ENCODE results near the gene MOB1B. TPM values are rescaled to one million over a fixed set of nuclear protein-coding genes. Genes with fewer than 3 reads are reported as not detected.
"Not testable (repeated sequence)": the region's sequence is repeated elsewhere in the genome, so short reads cannot be mapped to it uniquely, and the experiment has no call there.

The MOB1B gene
- total RNA-seq, 1 donor: 15.5 TPM

DNA sequence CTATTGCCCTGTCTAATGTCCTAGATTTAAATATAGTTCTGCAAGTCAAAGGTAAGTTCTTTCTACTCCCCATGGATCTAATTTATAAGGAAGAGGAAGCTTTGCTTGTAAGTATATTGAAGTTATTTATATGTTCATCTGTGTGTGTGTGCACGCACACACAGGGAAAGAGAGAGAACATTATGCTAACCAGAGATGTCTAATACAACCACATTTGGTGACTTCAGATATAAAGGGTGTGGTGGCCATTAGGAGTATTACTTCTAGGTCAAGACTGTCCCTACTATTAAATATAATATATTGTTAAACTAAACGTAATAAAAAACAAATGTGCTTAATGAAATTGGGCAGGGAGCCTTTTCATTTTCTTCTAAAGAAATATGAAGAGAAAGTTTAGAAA, 95.4 kb downstream of the MOB1B start:
- DNase-seq (ENCODE audit: low read depth): no peak
- no peak overlapping the region for H3K4me3 ChIP-seq (ENCODE audit: low read depth, low read length)
- TF ChIP-seq, protein P1, sequence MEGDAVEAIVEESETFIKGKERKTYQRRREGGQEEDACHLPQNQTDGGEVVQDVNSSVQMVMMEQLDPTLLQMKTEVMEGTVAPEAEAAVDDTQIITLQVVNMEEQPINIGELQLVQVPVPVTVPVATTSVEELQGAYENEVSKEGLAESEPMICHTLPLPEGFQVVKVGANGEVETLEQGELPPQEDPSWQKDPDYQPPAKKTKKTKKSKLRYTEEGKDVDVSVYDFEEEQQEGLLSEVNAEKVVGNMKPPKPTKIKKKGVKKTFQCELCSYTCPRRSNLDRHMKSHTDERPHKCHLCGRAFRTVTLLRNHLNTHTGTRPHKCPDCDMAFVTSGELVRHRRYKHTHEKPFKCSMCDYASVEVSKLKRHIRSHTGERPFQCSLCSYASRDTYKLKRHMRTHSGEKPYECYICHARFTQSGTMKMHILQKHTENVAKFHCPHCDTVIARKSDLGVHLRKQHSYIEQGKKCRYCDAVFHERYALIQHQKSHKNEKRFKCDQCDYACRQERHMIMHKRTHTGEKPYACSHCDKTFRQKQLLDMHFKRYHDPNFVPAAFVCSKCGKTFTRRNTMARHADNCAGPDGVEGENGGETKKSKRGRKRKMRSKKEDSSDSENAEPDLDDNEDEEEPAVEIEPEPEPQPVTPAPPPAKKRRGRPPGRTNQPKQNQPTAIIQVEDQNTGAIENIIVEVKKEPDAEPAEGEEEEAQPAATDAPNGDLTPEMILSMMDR (IDR thresholded peaks at IDR 0.05; ENCODE audit: insufficient read depth, low read depth, low read length): no peak

DNA sequence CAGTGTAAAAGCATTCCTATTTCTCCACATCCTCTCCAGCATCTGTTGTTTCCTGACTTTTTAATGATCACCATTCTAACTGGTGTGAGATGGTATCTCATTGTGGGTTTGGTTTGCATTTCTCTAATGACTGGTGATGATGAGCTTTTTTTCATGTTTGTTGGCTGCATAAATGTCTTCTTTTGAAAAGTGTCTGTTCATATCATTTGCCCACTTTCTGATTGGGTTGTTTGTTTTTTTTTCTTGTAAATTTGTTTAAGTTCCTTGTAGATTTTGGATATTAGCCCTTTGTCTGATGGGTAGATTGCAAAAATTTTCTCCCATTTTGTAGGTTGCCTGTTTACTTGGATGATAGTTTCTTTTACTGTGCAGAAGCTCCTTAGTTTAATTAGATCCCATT, 97.5 kb downstream of the MOB1B start:
- H3K4me3 ChIP-seq (ENCODE audit: low read depth, low read length); DNase-seq (ENCODE audit: low read depth): not testable (repeated sequence)

DNA sequence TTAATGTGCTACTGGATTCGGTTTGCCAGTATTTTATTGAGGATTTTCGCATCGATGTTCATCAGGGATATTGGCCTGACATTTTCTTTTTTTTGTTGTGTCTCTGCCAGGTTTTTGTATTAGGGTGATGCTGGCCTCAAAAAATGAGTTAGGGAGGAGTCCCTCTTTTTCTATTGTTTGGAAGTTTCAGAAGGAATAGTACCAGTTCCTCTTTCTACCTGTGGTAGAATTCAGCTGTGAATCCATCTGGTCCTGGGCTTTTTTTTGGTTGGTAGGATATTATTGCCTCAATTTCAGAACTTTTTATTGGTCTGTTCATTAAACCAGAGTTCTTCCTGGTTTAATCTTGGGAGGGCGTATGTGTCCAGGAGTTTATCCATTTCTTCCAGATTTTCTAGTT, 99.2 kb downstream of the MOB1B start:
- not testable (repeated sequence) for H3K4me3 ChIP-seq (ENCODE audit: low read depth, low read length); DNase-seq (ENCODE audit: low read depth)

DNA sequence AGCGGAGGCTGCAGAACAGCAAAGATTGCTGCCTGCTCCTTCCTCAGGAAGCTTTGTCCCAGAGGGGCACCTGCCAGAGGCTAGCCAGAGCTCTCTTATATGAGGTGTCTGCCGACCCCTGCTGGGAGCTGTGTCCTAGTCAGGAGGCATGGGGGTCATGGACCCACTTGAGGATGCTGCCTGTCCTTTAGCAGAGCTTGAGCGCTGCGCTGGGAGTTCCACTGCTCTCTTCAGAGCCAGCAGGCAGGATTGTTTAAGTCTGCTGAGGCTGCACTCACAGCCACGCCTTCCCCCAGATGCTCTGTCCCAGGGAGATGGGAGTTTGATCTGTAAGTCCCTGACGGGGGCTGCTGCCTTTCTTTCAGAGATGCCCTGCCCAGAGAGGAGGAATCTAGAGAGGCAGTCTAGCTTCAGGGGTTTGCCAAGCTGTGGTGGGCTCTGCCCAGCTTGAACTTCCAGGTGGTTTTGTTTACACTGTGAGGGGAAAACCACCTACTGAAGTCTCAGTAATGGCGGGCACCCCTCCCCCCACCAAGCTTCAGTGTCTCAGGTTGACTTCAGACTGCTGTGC, 102.2 kb downstream of the MOB1B start:
- TF ChIP-seq, protein P1 (IDR thresholded peaks at IDR 0.05; ENCODE audit: insufficient read depth, low read depth, low read length): no peak
- no peak for DNase-seq (ENCODE audit: low read depth)
- H3K4me3 ChIP-seq (ENCODE audit: low read depth, low read length): no peak overlapping the region

DNA sequence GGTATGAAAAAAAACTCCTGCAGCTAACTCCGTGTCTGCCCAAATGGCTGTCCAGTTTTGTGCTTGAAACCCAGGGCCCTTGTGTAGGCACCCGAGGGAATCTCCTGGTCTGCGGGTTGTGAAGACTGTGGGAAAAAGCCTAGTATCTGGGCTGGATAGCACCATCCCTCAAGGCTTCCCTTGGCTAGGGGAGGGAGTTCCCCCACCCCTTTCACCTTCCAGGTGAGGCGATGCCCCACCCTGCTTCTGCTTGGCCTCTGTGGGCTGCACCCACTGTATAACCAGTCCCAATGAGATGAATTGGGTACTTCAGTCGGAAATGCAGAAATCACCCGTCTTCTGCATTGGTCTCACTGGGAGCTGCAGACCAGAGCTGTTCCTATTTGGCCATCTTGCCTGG, 102.9 kb downstream of the MOB1B start:
- DNase-seq (ENCODE audit: low read depth); H3K4me3 ChIP-seq (ENCODE audit: low read depth, low read length): not testable (repeated sequence)

DNA sequence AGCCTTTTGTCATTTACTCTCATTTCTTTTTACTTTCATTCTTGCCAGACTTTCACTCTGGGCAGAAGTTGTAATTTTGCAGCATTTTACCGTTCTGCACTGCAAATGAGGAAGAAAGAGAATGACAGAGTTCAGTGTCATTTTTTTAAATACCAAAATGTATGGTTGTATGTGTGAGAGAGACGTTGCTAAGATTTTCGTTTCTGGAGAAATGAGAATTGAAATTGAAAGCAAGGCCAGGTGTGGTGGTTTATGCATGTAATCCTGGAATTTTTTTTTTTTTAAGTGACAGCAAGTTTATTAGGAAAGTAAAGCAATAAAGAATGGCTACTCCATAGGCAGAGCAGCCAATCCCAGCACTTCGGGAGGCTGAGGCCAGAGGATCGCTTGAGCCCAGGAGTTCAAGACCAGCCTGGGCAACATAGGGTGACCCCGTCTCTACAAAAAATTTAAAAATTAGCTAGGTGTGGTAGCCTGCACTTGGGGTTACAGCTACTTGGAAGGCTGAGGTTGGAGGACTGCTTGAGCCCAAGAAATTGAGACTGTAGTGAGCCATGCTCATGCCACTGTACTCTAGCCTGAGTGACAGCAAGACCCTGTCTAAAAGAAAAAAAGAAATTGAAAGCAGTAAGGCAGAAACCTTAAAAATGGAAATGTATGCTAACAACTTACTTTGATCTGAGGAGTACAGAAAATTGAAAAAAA, 104.2 kb downstream of the MOB1B start:
- DNase-seq (ENCODE audit: low read depth): no peak
- TF ChIP-seq, protein P1 (IDR thresholded peaks at IDR 0.05; ENCODE audit: insufficient read depth, low read depth, low read length): no peak
- H3K4me3 ChIP-seq (ENCODE audit: low read depth, low read length): no peak overlapping the region

DNA sequence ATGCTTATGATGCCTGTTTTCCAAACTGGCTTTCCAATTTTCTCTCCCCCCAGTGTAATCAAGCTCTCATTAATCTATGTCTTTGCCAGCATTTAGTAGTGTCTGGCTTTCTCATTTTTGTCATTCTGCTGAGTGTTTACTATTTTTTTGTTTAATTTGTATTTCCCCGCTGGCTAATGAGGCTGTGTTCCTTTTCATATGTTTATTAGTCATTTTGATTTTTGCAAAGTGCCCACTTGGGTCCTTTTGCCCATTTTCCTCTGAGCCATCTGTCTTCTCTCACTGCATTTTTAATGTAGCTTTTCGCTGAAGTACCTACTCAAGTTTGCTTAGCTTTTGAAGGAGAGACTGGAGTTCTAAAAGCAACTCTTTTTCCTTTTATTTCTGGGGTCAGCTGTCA, 106.0 kb downstream of the MOB1B start:
- no peak overlapping the region for H3K4me3 ChIP-seq (ENCODE audit: low read depth, low read length)
- TF ChIP-seq, protein P1 (IDR thresholded peaks at IDR 0.05; ENCODE audit: insufficient read depth, low read depth, low read length): no peak
- no peak for DNase-seq (ENCODE audit: low read depth)

DNA sequence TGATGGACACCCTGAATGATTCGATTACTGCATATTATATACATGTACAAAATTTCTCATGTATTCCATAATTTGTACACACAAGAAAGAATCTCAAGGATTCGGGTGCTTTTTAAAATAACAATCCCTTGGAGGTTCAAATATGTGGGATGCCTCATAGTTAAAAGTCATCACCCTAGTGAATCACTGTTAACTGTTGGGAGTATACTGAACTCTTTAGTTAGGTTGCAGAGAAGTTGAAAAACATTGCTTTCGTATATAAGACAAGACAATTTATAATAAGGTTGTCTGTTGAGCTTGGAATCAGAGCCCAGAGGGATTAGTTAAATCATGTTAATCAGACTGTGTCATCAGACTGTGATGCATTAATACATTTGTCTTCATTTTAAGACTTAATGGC, 106.9 kb downstream of the MOB1B start:
- H3K4me3 ChIP-seq (ENCODE audit: low read depth, low read length): no peak overlapping the region
- DNase-seq (ENCODE audit: low read depth): no peak
- TF ChIP-seq, protein P1 (IDR thresholded peaks at IDR 0.05; ENCODE audit: insufficient read depth, low read depth, low read length): no peak

Measured in fibroblast of villous mesenchyme (primary cell).